GM19328 (cell line): ENCODE results near the gene AKAP6.
A peak's percentile ranks its signal among the peaks of the same experiment; 100 is the strongest.
"Not testable (repeated sequence)": the region's sequence is repeated elsewhere in the genome, so short reads cannot be mapped to it uniquely, and the experiment has no call there.

Experiments
- ATAC-seq: cut with Tn5 transposase; IDR thresholded peaks from one replicate; pipeline ENCODE4 v1.9.1; 2021; ENCODE audit warnings: mild to moderate bottlenecking, moderate library complexity; ENCODE audit not compliant: unreplicated experiment

The AKAP6 gene

GRCh38 chr14:32567543-32568384 is 238.7 kb downstream of the AKAP6 start:
- no peak for ATAC-seq

DNA sequence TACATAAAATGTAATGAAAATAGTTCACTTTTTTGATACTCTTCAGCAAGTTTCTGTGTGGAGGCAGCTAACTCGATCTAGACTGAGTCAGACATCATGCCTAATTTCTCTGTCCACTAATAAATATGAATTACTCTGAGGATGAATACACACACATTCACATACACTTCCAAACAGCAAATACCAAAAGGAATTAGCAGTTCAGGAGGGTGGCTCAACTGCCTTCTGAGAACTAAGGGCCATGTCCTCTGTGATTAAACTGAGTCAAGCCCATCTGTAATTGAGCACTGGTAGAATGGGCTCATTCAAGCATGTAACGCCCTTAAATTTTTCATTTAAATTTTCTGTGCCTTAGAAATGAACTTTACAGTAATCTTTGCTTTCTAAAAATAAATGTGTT is 242.5 kb downstream of the AKAP6 start:
- no peak for ATAC-seq

- ATAC-seq, result peak; percentile 61
Measured at GRCh38 chr14:32571995-32572866, 243.1 kb downstream of the AKAP6 start.

DNA sequence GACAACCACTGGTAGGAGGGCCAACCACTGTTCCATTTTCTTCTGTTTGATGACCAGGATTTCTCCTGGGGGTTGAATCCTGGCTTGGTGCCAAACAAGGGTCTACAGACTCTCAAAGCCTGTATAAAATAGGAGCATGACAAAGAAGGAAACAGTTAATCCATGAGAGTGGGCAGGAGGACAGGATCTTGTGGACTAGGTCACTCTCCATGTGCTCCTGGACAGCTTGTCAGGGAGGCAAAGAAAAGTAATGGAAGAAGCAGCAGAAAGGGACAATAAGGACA is 243.7 kb downstream of the AKAP6 start:
- no peak for ATAC-seq

- no peak for ATAC-seq
Measured at GRCh38 chr14:32574269-32574668, 245.2 kb downstream of the AKAP6 start.

GRCh38 chr14:32576088-32576795 is 247.1 kb downstream of the AKAP6 start:
- ATAC-seq, result peak; percentile 42

GRCh38 chr14:32576977-32577376 is 247.9 kb downstream of the AKAP6 start:
- ATAC-seq, result no peak

DNA sequence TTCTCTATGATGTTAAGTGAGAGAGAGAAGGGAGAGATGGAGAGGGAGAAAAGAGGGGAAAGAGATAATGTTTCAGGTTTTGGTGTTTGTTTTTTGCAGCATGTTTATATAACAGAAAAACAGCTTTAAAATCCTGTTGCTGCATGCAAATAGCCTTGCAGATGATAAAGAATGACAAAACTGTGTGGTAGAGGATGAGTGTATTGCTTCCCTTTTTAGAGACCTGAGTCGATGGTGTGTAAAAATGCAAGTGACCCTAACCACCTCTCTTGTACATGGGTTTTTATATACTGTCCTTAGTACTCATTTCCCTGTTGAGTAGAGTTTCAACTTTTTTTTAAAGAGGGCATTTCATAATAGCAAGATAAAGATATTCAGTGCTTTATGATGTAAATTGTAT is 249.1 kb downstream of the AKAP6 start:
- ATAC-seq, result peak; percentile 84

DNA sequence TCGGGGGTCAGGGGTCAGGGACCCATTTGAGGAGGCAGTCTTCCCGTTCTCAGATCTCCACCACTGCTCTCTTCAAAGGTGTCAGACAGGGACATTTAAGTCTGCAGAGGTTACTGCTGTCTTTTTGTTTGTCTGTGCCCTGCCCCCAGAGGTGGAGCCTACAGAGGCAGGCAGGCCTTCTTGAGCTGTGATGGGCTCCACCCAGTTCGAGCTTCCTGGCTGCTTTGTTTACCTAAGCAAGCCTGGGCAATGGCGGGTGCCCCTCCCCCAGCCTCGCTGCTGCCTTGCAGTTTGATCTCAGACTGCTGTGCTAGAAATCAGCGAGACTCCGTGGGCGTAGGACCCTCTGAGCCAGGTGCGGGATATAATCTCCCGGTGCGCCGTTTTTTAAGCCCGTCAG is 254.3 kb downstream of the AKAP6 start:
- ATAC-seq, result not testable (repeated sequence)

GRCh38 chr14:32584079-32584478 is 255.0 kb downstream of the AKAP6 start:
- no peak for ATAC-seq

- ATAC-seq, result no peak
Measured at GRCh38 chr14:32587461-32587860, 258.4 kb downstream of the AKAP6 start.

DNA sequence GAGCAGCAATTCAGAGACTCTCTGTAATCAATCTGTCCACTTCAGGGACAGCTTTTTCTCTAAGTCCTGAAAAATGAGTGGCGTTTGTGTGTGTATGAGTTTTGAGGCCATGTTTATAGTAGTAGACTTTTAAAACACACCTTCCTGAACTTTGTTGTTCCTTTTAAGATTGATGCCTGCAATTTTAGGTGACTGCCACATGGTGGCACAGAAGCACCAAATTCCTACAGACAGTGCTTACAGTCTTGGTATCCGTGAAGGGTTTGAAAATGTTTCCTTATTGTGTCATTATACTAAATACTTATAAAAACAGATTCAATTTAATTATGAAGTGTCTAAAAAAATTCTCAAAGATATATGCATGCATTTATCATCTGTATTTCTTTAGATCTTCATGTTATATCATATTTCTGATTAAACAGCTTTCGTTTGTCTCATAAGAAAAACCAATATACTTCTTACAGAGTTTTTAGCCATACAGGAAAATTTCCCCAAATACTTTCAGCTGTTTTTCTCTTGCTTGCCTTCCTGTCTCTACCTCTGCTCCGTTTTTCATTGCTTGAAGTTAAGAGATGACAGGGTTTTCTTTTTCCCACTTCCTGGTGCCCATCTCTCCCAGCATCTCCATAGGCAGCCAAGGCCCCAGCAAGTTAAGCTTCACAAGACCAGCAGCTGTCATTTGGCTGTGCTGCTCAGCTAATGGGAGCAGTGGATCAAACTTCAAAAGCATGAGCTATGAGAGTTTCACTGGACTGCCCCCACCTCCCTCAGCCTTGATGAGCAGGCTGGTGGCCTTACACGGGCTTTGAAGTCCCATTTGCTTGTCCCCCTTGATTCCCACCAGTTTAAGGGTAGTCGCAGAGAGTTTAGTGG is 259.6 kb downstream of the AKAP6 start:
- ATAC-seq, result no peak

DNA sequence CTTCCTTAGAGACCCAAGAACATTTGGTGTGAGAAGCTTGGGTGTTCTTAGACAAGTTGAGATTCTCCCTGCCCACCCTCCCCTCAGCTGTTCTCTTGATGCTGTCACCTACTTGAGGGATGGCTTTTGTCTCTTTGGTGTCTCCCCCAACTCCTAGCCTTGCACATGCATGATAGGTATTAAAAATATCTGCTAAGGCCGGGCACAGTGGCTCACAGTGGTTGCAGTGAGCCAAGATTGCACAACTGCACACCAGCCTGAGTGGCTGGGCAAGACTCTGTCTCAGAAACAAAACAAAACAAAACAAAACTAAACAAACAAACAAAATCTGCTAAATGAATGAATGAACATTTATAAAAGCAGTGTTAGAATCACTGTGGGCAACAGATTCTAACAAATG is 261.1 kb downstream of the AKAP6 start:
- no peak for ATAC-seq

- no peak for ATAC-seq
Measured at GRCh38 chr14:32593290-32593942, 264.3 kb downstream of the AKAP6 start.

DNA sequence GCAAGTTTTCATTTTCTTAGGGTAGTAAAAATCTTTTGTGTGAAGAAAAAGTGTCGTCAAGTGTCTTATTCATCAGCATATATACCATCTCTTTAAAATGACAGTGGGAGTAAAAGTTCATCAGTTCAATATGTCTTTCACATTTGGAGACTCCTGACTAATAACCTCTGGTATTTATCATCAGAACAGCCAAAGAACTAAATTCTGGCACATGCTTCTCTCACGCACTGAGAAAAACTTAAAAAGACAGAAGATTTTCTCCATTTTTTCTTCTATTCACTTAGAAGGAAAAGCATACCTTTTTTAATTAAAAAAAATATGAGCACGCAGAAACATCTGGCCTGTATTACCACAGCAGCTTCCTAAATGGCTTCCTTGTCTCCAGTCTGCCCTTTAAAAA is 265.7 kb downstream of the AKAP6 start:
- no peak for ATAC-seq

- no peak for ATAC-seq
Measured at GRCh38 chr14:32595497-32595896, 266.4 kb downstream of the AKAP6 start.

- ATAC-seq, result no peak
Measured at GRCh38 chr14:32596390-32596789, 267.3 kb downstream of the AKAP6 start.

DNA sequence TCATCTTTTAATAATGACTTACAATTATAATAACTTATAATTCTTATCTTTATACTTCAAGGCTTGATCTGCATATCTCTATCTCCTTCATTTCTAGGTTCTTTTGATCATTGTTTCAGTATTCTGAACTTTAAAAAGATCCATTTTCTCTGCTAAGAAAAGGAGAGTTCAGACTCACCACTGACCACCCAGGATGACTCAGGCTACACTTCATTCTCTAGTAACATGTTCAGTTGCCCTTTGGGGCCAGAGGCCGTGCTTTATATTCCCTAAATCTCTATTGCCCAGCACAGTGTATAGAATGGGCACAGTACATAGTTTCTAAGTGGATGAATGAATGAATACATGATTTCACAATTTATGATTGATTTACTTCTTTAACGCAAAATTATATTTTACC is 268.7 kb downstream of the AKAP6 start:
- no peak for ATAC-seq

GRCh38 chr14:32601069-32601468 is 272.0 kb downstream of the AKAP6 start:
- ATAC-seq, result no peak

DNA sequence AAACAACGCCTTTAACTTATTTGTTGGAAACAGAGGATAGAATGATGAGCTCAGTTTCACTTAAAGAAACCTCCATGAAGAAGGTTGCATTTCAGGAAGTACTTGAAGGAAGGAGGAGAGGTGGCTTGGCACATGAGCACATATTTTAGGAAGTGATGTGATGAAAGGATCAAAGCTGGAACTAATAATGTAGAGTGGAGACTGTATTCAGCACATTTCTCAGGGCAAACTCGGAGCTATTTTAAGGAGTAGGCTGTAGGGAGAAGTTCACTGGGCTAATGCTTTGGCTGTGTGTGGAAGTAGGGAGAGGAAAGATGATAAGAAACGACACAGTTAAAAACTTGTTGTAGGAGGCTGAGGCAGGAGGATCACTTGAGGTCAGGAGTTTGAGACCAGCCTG is 272.8 kb downstream of the AKAP6 start:
- ATAC-seq, result no peak
